SK-N-SH treated with all-trans-retinoic acid at 6 μM for 48 hours (cell line): ENCODE data around the gene SLC35A4.
A peak's percentile ranks its signal among the peaks of the same experiment; 100 is the strongest.

Source experiments
- ATAC-seq: fragments of 200-7000 bp; cut with Tn5 transposase; 3 replicates; pipeline ENCODE4 v1.9.1; 2020; ENCODE audit warnings: mild to moderate bottlenecking, moderate library complexity
- ARNTL ChIP-seq: fragments of 450-650 bp; formaldehyde crosslinking; IDR thresholded peaks from 2 replicates; pipeline ENCODE4 v1.5.0; 2020; ENCODE audit warnings: low read depth, mild to moderate bottlenecking, moderate library complexity, borderline replicate concordance
- BACH2 ChIP-seq: fragments of 250-450 bp; sonication (Bioruptor Pico); IDR thresholded peaks from 2 replicates; pipeline ENCODE4 v1.9.0; 2021; ENCODE audit warnings: mild to moderate bottlenecking, borderline replicate concordance
- CREB5 ChIP-seq: fragments of 250-450 bp; sonication (Bioruptor Pico); IDR thresholded peaks from 2 replicates; pipeline ENCODE4 v1.5.1; 2020; ENCODE audit warnings: low read depth, mild to moderate bottlenecking, moderate library complexity
- CSDC2 ChIP-seq: fragments of 250-450 bp; sonication (Bioruptor Pico); IDR thresholded peaks from 2 replicates; pipeline ENCODE4 v1.5.0; 2020; ENCODE audit warnings: mild to moderate bottlenecking, moderate library complexity
- ESRRG ChIP-seq: fragments of 250-450 bp; sonication (Bioruptor Pico); IDR thresholded peaks from 2 replicates; pipeline ENCODE4 v1.6.1; 2021; ENCODE audit warnings: mild to moderate bottlenecking
- GLIS3 ChIP-seq: fragments of 250-450 bp; sonication (Bioruptor Pico); IDR thresholded peaks from 2 replicates; pipeline ENCODE4 v1.5.0; 2020; ENCODE audit warnings: mild to moderate bottlenecking, moderate library complexity
- ISL1 ChIP-seq: fragments of 250-450 bp; sonication (Bioruptor Pico); IDR thresholded peaks from 2 replicates; pipeline ENCODE4 v2.1.2; 2022; ENCODE audit warnings: mild to moderate bottlenecking, moderate library complexity
- OSR1 ChIP-seq: fragments of 250-450 bp; sonication (Bioruptor Pico); IDR thresholded peaks from 2 replicates; pipeline ENCODE4 v1.8.0; 2022; ENCODE audit warnings: moderate library complexity, mild to moderate bottlenecking, inconsistent platforms
- PATZ1 ChIP-seq: fragments of 250-450 bp; sonication (Bioruptor Pico); IDR thresholded peaks from 2 replicates; pipeline ENCODE4 v1.8.0; 2020; ENCODE audit warnings: mild to moderate bottlenecking, moderate library complexity, borderline replicate concordance
- PPARA ChIP-seq: fragments of 250-450 bp; sonication (Bioruptor Pico); IDR thresholded peaks from 2 replicates; pipeline ENCODE4 v1.5.0; 2020; ENCODE audit warnings: mild to moderate bottlenecking, borderline replicate concordance
- RARB ChIP-seq: fragments of 250-450 bp; sonication (Bioruptor Pico); IDR thresholded peaks from 2 replicates; pipeline ENCODE4 v1.8.0; 2021; ENCODE audit warnings: mild to moderate bottlenecking, moderate library complexity
- SNAI2 ChIP-seq: fragments of 250-450 bp; sonication (Bioruptor Pico); IDR thresholded peaks from 2 replicates; pipeline ENCODE4 v1.5.0; 2020; ENCODE audit warnings: mild to moderate bottlenecking, moderate library complexity
- TCF4 ChIP-seq: fragments of 250-450 bp; sonication (Bioruptor Pico); IDR thresholded peaks from 2 replicates; pipeline ENCODE4 v1.8.0; 2021; ENCODE audit warnings: mild to moderate bottlenecking, moderate library complexity, borderline replicate concordance
- TOX ChIP-seq: fragments of 250-450 bp; sonication (Bioruptor Pico); IDR thresholded peaks from 2 replicates; pipeline ENCODE4 v1.8.0; 2021; ENCODE audit warnings: mild to moderate bottlenecking, moderate library complexity, borderline replicate concordance
- ZC3H10 ChIP-seq: fragments of 250-450 bp; sonication (Bioruptor Pico); IDR thresholded peaks from 2 replicates; pipeline ENCODE4 v1.5.1; 2021; ENCODE audit warnings: mild to moderate bottlenecking, moderate library complexity
- ZFP3 ChIP-seq: fragments of 250-450 bp; sonication (Bioruptor Pico); IDR thresholded peaks from 2 replicates; pipeline ENCODE4 v1.5.0; 2020; ENCODE audit warnings: mild to moderate bottlenecking, moderate library complexity
- ZFP30 ChIP-seq: fragments of 450-650 bp; formaldehyde crosslinking; IDR thresholded peaks from 2 replicates; pipeline ENCODE4 v1.5.0; 2022; ENCODE audit warnings: mild to moderate bottlenecking, moderate library complexity
- ZNF565 ChIP-seq: fragments of 450-650 bp; formaldehyde crosslinking; conservative IDR thresholded peaks from 2 replicates; pipeline ENCODE4 v1.5.0; 2020; ENCODE audit warnings: low read depth, mild to moderate bottlenecking, moderate library complexity
- ZNF8 ChIP-seq: fragments of 450-650 bp; formaldehyde crosslinking; IDR thresholded peaks from 2 replicates; pipeline ENCODE4 v1.5.0; 2020; ENCODE audit warnings: mild to moderate bottlenecking, moderate library complexity
- TF ChIP-seq, protein P1 (sequence below): fragments of 250-450 bp; sonication (Bioruptor Pico); IDR thresholded peaks from 2 replicates; pipeline ENCODE4 v1.5.0; 2020; ENCODE audit warnings: mild to moderate bottlenecking, moderate library complexity
- TF ChIP-seq, protein P2 (sequence below): fragments of 250-450 bp; sonication (Bioruptor Pico); IDR thresholded peaks from 2 replicates; pipeline ENCODE4 v1.5.1; 2021; ENCODE audit warnings: mild to moderate bottlenecking, moderate library complexity
- TF ChIP-seq, protein P3 (sequence below): fragments of 250-450 bp; sonication (Bioruptor Pico); IDR thresholded peaks from 2 replicates; pipeline ENCODE4 v1.8.0; 2021; ENCODE audit warnings: low read depth, mild to moderate bottlenecking, moderate library complexity, borderline replicate concordance

SLC35A4 gene

GRCh38 chr5:140564196-140565023 lies at the start of gene SLC35A4, which contains the start of gene APBB3:
SLC35A4 (plus strand) TSS chr5:140564828; CDS start chr5:140567170, 2,342 bp downstream.
APBB3 (minus strand) TSS chr5:140564598; CDS start chr5:140564245, 353 bp downstream.
- ATAC-seq: peak; percentile 94
- TF ChIP-seq, protein P1, sequence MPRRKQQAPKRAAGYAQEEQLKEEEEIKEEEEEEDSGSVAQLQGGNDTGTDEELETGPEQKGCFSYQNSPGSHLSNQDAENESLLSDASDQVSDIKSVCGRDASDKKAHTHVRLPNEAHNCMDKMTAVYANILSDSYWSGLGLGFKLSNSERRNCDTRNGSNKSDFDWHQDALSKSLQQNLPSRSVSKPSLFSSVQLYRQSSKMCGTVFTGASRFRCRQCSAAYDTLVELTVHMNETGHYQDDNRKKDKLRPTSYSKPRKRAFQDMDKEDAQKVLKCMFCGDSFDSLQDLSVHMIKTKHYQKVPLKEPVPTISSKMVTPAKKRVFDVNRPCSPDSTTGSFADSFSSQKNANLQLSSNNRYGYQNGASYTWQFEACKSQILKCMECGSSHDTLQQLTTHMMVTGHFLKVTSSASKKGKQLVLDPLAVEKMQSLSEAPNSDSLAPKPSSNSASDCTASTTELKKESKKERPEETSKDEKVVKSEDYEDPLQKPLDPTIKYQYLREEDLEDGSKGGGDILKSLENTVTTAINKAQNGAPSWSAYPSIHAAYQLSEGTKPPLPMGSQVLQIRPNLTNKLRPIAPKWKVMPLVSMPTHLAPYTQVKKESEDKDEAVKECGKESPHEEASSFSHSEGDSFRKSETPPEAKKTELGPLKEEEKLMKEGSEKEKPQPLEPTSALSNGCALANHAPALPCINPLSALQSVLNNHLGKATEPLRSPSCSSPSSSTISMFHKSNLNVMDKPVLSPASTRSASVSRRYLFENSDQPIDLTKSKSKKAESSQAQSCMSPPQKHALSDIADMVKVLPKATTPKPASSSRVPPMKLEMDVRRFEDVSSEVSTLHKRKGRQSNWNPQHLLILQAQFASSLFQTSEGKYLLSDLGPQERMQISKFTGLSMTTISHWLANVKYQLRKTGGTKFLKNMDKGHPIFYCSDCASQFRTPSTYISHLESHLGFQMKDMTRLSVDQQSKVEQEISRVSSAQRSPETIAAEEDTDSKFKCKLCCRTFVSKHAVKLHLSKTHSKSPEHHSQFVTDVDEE: peak; percentile 97
- peak; percentile 51; the same call in 1 of the 2 replicates for TF ChIP-seq TCF4
- no peak for TF ChIP-seq PPARA
- peak; percentile 83; the same call in 1 of the 2 replicates for TF ChIP-seq SNAI2 (CRISPR knock-in tag)
- peak; percentile 25; the same call in 1 of the 2 replicates for TF ChIP-seq OSR1
- no peak for TF ChIP-seq ZC3H10 (CRISPR knock-in tag)
- peak; percentile 27; the same call in 1 of the 2 replicates for TF ChIP-seq CREB5
- peak; percentile 16; the same call in 1 of the 2 replicates for TF ChIP-seq CSDC2 (CRISPR knock-in tag)
- TF ChIP-seq RARB: no peak
- TF ChIP-seq, protein P2, sequence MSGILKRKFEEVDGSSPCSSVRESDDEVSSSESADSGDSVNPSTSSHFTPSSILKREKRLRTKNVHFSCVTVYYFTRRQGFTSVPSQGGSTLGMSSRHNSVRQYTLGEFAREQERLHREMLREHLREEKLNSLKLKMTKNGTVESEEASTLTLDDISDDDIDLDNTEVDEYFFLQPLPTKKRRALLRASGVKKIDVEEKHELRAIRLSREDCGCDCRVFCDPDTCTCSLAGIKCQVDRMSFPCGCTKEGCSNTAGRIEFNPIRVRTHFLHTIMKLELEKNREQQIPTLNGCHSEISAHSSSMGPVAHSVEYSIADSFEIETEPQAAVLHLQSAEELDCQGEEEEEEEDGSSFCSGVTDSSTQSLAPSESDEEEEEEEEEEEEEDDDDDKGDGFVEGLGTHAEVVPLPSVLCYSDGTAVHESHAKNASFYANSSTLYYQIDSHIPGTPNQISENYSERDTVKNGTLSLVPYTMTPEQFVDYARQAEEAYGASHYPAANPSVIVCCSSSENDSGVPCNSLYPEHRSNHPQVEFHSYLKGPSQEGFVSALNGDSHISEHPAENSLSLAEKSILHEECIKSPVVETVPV (CRISPR knock-in tag): no peak
- TF ChIP-seq, protein P3, sequence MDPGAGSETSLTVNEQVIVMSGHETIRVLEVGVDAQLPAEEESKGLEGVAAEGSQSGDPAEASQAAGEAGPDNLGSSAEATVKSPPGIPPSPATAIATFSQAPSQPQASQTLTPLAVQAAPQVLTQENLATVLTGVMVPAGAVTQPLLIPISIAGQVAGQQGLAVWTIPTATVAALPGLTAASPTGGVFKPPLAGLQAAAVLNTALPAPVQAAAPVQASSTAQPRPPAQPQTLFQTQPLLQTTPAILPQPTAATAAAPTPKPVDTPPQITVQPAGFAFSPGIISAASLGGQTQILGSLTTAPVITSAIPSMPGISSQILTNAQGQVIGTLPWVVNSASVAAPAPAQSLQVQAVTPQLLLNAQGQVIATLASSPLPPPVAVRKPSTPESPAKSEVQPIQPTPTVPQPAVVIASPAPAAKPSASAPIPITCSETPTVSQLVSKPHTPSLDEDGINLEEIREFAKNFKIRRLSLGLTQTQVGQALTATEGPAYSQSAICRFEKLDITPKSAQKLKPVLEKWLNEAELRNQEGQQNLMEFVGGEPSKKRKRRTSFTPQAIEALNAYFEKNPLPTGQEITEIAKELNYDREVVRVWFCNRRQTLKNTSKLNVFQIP (CRISPR knock-in tag): no peak
- TF ChIP-seq ZFP3: peak; percentile 83
- TF ChIP-seq, all 23 proteins: peak for 7

DNA sequence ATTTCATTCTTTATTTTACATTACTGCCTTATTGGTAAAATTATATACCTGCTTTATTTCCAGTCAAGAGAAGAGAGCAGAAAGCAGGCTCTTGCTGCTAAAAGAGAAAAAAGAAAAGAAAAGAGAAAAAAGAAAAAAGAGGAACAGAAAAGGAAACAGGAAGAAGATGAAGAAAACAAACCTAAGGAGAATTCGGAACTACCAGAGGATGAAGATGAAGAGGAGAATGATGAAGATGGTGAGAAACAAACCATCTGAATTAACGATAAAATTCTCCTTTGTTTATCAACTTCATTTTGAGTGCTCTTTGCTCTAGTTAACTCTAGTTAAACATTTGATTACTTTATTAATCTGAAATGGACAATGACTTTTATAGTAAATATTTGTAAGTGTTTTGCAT lies 40.6 kb upstream of the SLC35A4 start:
- ATAC-seq: no peak
- TF ChIP-seq CSDC2 (CRISPR knock-in tag) (no peak), OSR1 (no peak), ARNTL (CRISPR knock-in tag) (no peak), SNAI2 (CRISPR knock-in tag) (no peak), RARB (no peak), BACH2 (CRISPR knock-in tag) (no peak), ZFP3 (no peak), TOX (CRISPR knock-in tag) (no peak)
- TF ChIP-seq, protein P2 (CRISPR knock-in tag): no peak
- TF ChIP-seq, all 23 proteins: peak for 0

- TF ChIP-seq ISL1 (CRISPR knock-in tag) (no peak), CREB5 (no peak), OSR1 (no peak), ZNF8 (no peak), ARNTL (CRISPR knock-in tag) (no peak), ZFP3 (no peak), PATZ1 (CRISPR knock-in tag) (no peak), ESRRG (CRISPR knock-in tag) (no peak), PPARA (no peak), RARB (no peak), BACH2 (CRISPR knock-in tag) (no peak), ZFP30 (no peak), ZNF565 (CRISPR knock-in tag) (no peak), GLIS3 (CRISPR knock-in tag) (no peak), CSDC2 (CRISPR knock-in tag) (no peak), TCF4 (no peak)
- TF ChIP-seq, protein P3 (CRISPR knock-in tag): no peak
Observed at GRCh38 chr5:140540227-140540626, 24.4 kb upstream of the SLC35A4 start.

More at GRCh38 chr5:140540227-140540626, 24.4 kb upstream of the SLC35A4 start:
- no peak for ATAC-seq
